Mesothelial cell of epicardium (in vitro differentiated cells): ENCODE measurements around the gene ZYG11B. TPM values are rescaled to one million over a fixed set of nuclear protein-coding genes. Genes with fewer than 3 reads are reported as not detected.
A peak's percentile ranks its signal among the peaks of the same experiment; 100 is the strongest.

Experiments used
- DNase-seq, 2 experiments: peaks; one replicate each; pipeline ENCODE4 v3.0.0; 2021; ENCODE audit warnings: low spot score in 2 of 2; ENCODE audit not compliant: unreplicated experiment in 2 of 2
- H3K27ac Mint-ChIP-seq: 2 replicates; pipeline ENCODE4 v1.8.0; 2021; ENCODE audit warnings: mixed read lengths
- H3K27me3 Mint-ChIP-seq: 2 replicates; pipeline ENCODE4 v1.8.0; 2021; ENCODE audit warnings: low read depth, mixed read lengths
- H3K36me3 Mint-ChIP-seq: 2 replicates; pipeline ENCODE4 v1.8.0; 2021; ENCODE audit warnings: mixed read lengths
- H3K4me1 Mint-ChIP-seq: 2 replicates; pipeline ENCODE4 v1.8.0; 2021; ENCODE audit warnings: mixed read lengths
- H3K4me3 Mint-ChIP-seq: 2 replicates; pipeline ENCODE4 v1.8.0; 2021; ENCODE audit warnings: mild to moderate bottlenecking, moderate library complexity, mixed read lengths
- H3K9me3 Mint-ChIP-seq: 2 replicates; pipeline ENCODE4 v1.8.0; 2021; ENCODE audit warnings: mixed read lengths
- CTCF ChIP-seq: fragments of 200-600 bp; sonication (generic); IDR thresholded peaks from one replicate; pipeline ENCODE4 v1.5.0; 2021; ENCODE audit warnings: antibody characterized with exemption; ENCODE audit not compliant: unreplicated experiment
- total RNA-seq: library from RNA; stranded (reverse); gene quantifications from 3 replicates; pipeline ENCODE4 v1.2.1, GENCODE V29; 2021

The ZYG11B gene
- total RNA-seq, 1 donor from 2014 or later: 32.5 TPM

- H3K27ac Mint-ChIP-seq: peak overlapping the region; percentile 67
- DNase-seq: no peak
- no peak for TF ChIP-seq CTCF
- no peaks in the 10 kb centered on the region for H3K27me3 Mint-ChIP-seq
- H3K9me3 Mint-ChIP-seq: no peaks in the 10 kb centered on the region
- peaks cover 27% of the 10 kb centered on the region for H3K4me1 Mint-ChIP-seq
- no peak overlapping the region for H3K4me3 Mint-ChIP-seq
- peaks cover 8% of the 10 kb centered on the region for H3K36me3 Mint-ChIP-seq
Measured at GRCh38 chr1:52752484-52752826, 26.2 kb downstream of the ZYG11B start.

DNA sequence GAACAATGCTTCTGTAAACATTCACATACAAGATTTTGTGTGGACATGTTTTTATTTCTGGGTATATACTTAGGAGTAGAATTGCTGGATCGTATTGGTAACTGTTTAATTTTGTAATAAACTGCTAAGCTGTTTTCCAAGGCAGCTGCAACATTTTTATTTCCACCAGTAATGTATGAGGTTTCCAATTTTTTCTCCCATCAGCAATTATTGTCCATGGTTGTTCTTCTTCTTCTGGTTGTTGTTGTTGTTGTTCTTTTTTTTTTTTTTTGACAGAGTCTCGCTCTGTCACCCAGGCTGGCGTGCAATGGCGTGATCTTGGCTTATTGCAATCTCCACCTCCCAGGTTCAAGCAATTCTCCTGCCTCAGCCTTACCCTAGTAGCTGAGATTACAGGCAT is 26.9 kb downstream of the ZYG11B start:
- Mint-ChIP-seq H3K36me3 (peaks cover 13% of the 10 kb centered on the region), H3K4me1 (peaks cover 24% of the 10 kb centered on the region), H3K9me3 (no peaks in the 10 kb centered on the region), H3K4me3 (no peak overlapping the region), H3K27ac (no peak overlapping the region), H3K27me3 (no peaks in the 10 kb centered on the region)
- no peak for DNase-seq
- TF ChIP-seq CTCF: no peak

GRCh38 chr1:52756020-52756419 is 29.8 kb downstream of the ZYG11B start:
- Mint-ChIP-seq H3K27me3 (no peaks in the 10 kb centered on the region), H3K9me3 (no peaks in the 10 kb centered on the region), H3K27ac (peak overlapping the region; percentile 55), H3K4me3 (no peak overlapping the region), H3K4me1 (peaks cover 13% of the 10 kb centered on the region), H3K36me3 (peaks cover 15% of the 10 kb centered on the region)
- DNase-seq: no peak
- TF ChIP-seq CTCF: no peak

DNA sequence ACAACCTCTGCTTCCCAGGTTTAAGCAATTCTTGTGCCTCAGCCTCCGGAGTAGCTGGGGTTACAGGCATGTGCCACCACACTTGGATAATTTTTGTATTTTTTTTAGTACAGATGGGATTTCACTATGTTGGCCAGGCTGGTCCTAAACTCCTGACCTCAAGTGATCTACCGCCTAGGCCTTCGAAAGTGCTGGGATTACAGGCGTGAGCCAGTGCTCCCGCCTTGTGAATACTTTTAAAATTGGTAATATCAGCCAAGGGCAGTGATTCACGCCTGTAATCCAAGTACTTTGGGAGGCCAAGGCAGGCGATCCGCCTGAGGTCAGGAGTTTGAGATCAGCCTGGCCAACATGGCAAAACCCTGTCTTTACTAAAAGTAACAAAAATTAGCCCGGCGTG is 33.7 kb downstream of the ZYG11B start:
- H3K36me3 Mint-ChIP-seq: peaks cover 29% of the 10 kb centered on the region
- H3K9me3 Mint-ChIP-seq: peaks cover 5% of the 10 kb centered on the region
- no peak overlapping the region for H3K27ac Mint-ChIP-seq
- no peak for DNase-seq
- H3K27me3 Mint-ChIP-seq: no peaks in the 10 kb centered on the region
- H3K4me1 Mint-ChIP-seq: no peaks in the 10 kb centered on the region
- no peak for TF ChIP-seq CTCF
- H3K4me3 Mint-ChIP-seq: no peak overlapping the region

GRCh38 chr1:52767596-52768280 is 41.5 kb downstream of the ZYG11B start:
- H3K27ac Mint-ChIP-seq: no peak overlapping the region
- H3K9me3 Mint-ChIP-seq: peaks cover 4% of the 10 kb centered on the region
- H3K36me3 Mint-ChIP-seq: peaks cover 25% of the 10 kb centered on the region
- no peaks in the 10 kb centered on the region for H3K27me3 Mint-ChIP-seq
- H3K4me1 Mint-ChIP-seq: no peaks in the 10 kb centered on the region
- TF ChIP-seq CTCF: no peak
- DNase-seq: no peak
- no peak overlapping the region for H3K4me3 Mint-ChIP-seq
